HG03432 (cell line): ENCODE data around the gene TPST2.

Experiments used
- ATAC-seq: cut with Tn5 transposase; IDR thresholded peaks from one replicate; pipeline ENCODE4 v1.9.1; 2021; ENCODE audit warnings: mild to moderate bottlenecking, moderate library complexity; ENCODE audit not compliant: unreplicated experiment

Gene TPST2

DNA sequence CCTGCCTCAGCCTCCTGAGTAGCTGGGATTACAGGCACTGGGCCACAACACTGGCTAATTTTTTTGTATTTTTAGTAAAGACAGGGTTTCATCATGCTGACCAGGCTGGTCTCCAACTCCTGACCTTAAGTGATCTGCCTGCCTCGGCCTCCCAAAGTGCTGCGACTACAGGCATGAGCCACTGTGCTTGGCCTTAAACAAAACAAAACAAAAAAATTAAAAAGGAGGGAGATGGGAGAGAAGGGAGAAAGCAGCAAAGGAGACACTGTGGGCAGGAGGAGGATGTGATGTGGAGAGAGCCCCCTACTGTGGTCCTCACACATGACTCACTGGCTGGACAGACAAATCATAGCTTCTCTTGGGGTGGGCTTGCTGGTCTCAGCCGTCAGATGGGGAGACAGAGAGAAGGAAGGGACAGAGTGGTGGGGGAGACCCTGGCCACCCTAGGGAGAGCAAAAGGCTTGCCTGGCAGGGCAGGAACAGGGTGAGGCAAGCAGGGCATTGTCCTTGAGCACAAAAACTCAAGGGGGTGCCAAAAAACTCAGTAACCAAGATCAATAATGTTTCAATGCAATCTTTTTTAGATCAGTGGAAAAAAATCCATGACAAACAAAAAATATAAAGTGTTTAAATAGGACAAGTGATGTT is 31.6 kb downstream of the TPST2 start:
- no peak for ATAC-seq

GRCh38 chr22:26556904-26557303 is 33.0 kb downstream of the TPST2 start:
- no peak for ATAC-seq

DNA sequence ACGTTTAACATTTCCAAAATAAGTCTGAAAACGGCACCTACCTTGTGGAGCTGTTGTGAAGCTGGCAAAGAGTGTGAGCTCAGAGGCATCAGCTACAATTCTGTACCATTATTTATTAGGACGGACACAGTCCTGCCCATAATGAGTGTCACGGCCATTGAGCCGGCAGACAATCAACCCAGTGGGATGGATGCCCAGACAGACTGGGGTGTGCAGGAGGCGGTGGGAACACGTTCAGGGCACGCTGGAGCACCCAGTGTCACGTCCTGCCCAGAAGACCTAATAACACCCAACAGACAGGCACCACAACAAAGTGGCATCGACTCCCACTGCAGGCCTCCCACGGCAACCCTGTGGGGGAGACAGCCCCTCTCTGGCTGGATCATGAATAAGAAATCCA is 34.5 kb downstream of the TPST2 start:
- no peak for ATAC-seq

GRCh38 chr22:26554956-26555355 is 35.0 kb downstream of the TPST2 start:
- no peak for ATAC-seq

DNA sequence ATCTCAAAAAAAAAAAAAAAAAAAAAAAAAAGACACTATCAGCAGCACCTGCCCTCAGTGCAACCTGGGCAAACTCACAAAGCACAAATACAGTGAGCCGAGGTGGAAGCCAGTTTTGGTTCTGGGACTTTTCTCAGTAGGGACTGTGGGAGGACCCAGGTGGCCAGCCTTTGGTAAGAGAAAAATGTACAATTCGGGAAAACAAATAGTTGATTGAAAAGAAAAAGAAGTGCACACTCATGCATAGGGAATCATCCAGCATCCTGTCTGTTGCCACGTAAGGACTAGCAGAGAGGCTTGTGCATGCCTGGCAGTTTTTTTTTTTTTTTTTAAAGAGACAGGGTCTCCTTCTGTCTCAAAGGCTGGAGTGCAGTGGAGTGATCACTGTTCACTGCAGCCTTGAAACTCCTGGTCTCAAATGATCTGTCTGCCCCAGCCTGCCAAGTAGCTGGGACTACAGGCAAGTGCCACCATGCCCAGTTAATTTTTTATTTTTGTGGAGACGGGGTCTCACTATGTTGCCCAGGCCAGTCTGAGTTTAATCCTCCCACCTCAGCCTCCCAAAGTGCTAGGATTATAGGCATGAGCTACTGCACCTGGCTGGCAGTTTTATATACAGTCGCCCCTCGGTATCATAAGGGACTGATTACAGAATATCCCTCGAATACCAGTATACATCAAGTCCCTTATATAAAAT is 36.7 kb downstream of the TPST2 start:
- no peak for ATAC-seq

DNA sequence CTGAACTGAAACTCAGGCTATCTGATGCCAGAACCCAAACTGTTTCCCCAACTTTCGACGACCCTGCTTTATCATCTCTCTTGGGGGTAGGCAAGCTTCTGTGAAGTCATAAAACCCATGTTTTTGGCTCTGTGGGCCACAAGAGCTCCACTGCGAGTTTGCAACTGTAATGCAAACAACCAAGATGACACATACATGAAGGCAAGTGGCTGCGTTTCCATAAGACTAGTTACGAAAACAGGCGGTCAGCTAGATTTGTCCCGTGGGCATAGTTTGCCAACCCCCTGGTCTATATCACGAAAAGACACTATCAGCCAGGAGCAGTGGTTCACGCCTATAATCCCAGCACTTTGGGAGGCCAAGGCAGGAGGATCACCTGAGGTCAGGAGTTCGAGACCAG is 37.5 kb downstream of the TPST2 start:
- ATAC-seq, result no peak

GRCh38 chr22:26551568-26551967 is 38.4 kb downstream of the TPST2 start:
- no peak for ATAC-seq

DNA sequence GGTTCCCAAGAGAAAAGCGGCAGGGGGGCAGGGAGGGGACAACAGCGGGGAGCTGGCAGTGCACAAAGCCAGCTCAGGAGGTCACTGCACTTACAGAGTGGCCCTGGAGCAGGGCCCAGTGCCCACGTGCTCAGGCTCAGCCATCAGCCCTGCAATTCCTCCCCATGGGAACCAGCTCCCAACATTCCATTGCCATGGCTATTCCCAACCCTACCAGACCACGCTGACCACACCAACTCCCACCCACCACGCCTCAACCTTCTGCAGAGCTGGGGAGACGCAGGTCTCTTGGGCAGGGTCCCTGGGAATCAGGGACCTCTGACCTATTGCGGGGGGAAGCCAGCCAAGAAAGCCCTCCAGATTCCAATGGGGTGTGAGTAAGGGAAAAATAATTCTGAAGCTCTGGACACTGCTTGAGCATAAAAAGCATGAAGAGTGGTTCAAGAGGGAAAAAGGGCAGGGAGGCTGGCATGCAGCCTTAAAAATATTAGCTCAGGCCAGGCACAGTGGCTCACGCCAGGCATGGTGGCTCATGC is 39.4 kb downstream of the TPST2 start:
- no peak for ATAC-seq

GRCh38 chr22:26549902-26550497 is 39.9 kb downstream of the TPST2 start:
- no peak for ATAC-seq

DNA sequence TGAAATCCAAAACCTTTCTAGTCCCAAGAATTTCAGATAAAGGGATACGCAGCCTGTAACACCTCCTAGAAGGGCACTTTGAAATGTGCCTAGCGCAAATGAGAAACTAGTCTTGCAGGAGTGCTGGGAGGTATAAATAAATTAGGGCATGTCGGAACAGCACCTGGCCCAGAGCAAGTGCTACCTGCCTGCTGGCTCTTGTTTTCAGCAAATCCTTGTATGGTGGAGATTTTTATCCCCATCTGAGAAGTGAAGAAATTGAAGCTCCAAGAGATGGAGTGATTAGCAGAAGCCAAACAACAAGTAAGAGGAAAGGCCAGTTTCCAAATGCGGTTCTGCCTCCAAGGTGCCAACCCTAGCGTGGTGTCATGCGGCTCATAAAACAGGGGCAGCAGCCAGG is 40.9 kb downstream of the TPST2 start:
- no peak for ATAC-seq

GRCh38 chr22:26548303-26548702 is 41.6 kb downstream of the TPST2 start:
- no peak for ATAC-seq

DNA sequence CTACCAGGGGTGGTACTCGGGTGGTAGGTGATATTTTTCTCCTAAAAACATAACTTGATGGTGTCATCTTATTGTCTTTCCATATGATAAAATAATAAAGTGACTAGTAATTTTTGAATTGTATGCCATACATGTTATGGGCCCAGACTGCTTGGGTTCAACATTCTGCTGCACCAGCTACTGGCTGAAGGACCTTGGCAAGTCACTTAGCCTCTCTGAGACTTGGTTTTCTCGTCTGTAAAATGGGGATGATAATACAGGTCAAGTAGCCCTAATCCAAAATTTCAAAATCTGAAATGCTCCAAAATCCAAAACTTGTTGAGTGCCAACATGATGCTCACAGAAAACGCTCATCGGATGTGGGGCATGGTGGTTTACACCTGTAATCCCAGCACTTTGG is 42.1 kb downstream of the TPST2 start:
- no peak for ATAC-seq

- no peak for ATAC-seq
These were observed 42.5 kb downstream of the TPST2 start for GRCh38 chr22:26547426-26547825.

- no peak for ATAC-seq
These were observed 43.6 kb downstream of the TPST2 start for GRCh38 chr22:26546282-26546681.

- no peak for ATAC-seq
These were observed 44.1 kb downstream of the TPST2 start for GRCh38 chr22:26545827-26546226.

- ATAC-seq, result no peak
These were observed 44.5 kb downstream of the TPST2 start for GRCh38 chr22:26545385-26545784.

- no peak for ATAC-seq
These were observed 45.4 kb downstream of the TPST2 start for GRCh38 chr22:26544489-26544888.

GRCh38 chr22:26542831-26543230 is 47.1 kb downstream of the TPST2 start:
- ATAC-seq, result no peak

GRCh38 chr22:26541167-26541819 is 48.6 kb downstream of the TPST2 start:
- ATAC-seq, result no peak

GRCh38 chr22:26540119-26540518 is 49.8 kb downstream of the TPST2 start:
- ATAC-seq, result no peak

GRCh38 chr22:26536762-26537134 is 53.2 kb downstream of the TPST2 start:
- no peak for ATAC-seq
